GM12878 (cell line): ENCODE results near the gene ARMCX6. TPM values are rescaled to one million over a fixed set of nuclear protein-coding genes. Genes with fewer than 3 reads are reported as not detected.

ENCODE experiments used
- ATAC-seq: fragments of 200-7000 bp; cut with Tn5 transposase; 3 replicates; pipeline ENCODE4 v1.9.1; 2020; ENCODE audit warnings: mild to moderate bottlenecking, moderate library complexity
- BruUV-seq: library from RNA; stranded (reverse); fragments of 400-500 nt; replicated peaks from 2 replicates; lab custom pipeline; 2021; lab: Mats Ljungman, UMichigan
- CTCF ChIA-PET: fragments of 300-600 bp; sonication (Branson Sonifier 250); formaldehyde crosslinking; extraction: SDS; loops from one replicate; lab custom pipeline; 2021; ENCODE audit warnings: inconsistent platforms; lab: Yijun Ruan, JAX
- POLR2A ChIA-PET: fragments of 350-600 bp; formaldehyde crosslinking; extraction: SDS; loops from one replicate; lab custom pipeline; 2021; ENCODE audit warnings: inconsistent platforms; lab: Charles Lee
- RAD21 ChIA-PET: fragments of 300-600 bp; sonication (Branson Sonifier 250); formaldehyde crosslinking; loops from one replicate; lab custom pipeline; 2023; ENCODE audit warnings: antibody characterized with exemption; ENCODE audit not compliant: unreplicated experiment; lab: Charles Lee
- SMC1A ChIA-PET: fragments of 300-600 bp; sonication (Branson Sonifier 250); formaldehyde crosslinking; loops from one replicate; lab custom pipeline; 2023; ENCODE audit not compliant: unreplicated experiment, uncharacterized antibody; lab: Charles Lee
- DNase-seq: peaks from one replicate; pipeline ENCODE4 v3.0.0-alpha.2; 2011; ENCODE audit warnings: low read depth, low spot score
- FAIRE-seq: peaks from 3 replicates; lab custom pipeline; 2011; peaks lifted over from hg19 to GRCh38; lab: Jason Lieb, UNC
- H2AFZ ChIP-seq: 2 replicates; pipeline ENCODE4 v1.6.0; 2011; ENCODE audit warnings: low read depth, low read length, control low read depth; ENCODE audit not compliant: control insufficient read depth
- H3K27ac ChIP-seq: 2 replicates; pipeline ENCODE4 v1.5.1; 2011; ENCODE audit warnings: control low read depth; ENCODE audit not compliant: control insufficient read depth, insufficient read depth
- H3K27me3 ChIP-seq, 2 experiments: replicated peaks in 1 of 2; 2 replicates each; pipeline versions ENCODE4 v1.6.0 to v1.6.1; 2011; ENCODE audit warnings: low read length in 1 of 2; ENCODE audit not compliant: control insufficient read depth in 2 of 2, insufficient read depth in 2 of 2
- H3K36me3 ChIP-seq, 2 experiments: 2 replicates each; pipeline ENCODE4 v1.5.1; 2011; ENCODE audit warnings: low read length in 1 of 2; ENCODE audit not compliant: control insufficient read depth in 2 of 2, insufficient read depth in 2 of 2
- H3K4me1 ChIP-seq: 2 replicates; pipeline ENCODE4 v1.6.1; 2011; ENCODE audit warnings: mild to moderate bottlenecking, low read length, moderate library complexity, mixed read lengths; ENCODE audit not compliant: control insufficient read depth, insufficient read depth
- H3K4me2 ChIP-seq: 2 replicates; pipeline ENCODE4 v1.6.0; 2011; ENCODE audit warnings: control low read depth; ENCODE audit not compliant: control insufficient read depth, insufficient read depth
- H3K4me3 ChIP-seq: fragments of 200-600 bp; sonication (generic); 2 replicates; pipeline ENCODE4 v1.5.1; 2016
- H3K79me2 ChIP-seq: 2 replicates; pipeline ENCODE4 v1.6.0; 2011; ENCODE audit warnings: low read length; ENCODE audit not compliant: control insufficient read depth, insufficient read depth
- H3K9ac ChIP-seq: 2 replicates; pipeline ENCODE4 v1.8.0; 2011; ENCODE audit warnings: low read length, control low read depth, mixed read lengths; ENCODE audit not compliant: control insufficient read depth, insufficient read depth
- H3K9me3 ChIP-seq: replicated peaks from 3 replicates; pipeline ENCODE4 v1.5.1; 2011; ENCODE audit warnings: mild to moderate bottlenecking, low read length; ENCODE audit not compliant: control insufficient read depth, insufficient read depth
- H4K20me1 ChIP-seq: 2 replicates; pipeline ENCODE4 v1.6.0; 2011; ENCODE audit not compliant: control insufficient read depth, insufficient read depth
- CBX3 ChIP-seq: fragments of 200-600 bp; sonication (generic); IDR thresholded peaks from 2 replicates; pipeline ENCODE4 v1.6.1; 2016; ENCODE audit warnings: low read depth, borderline replicate concordance
- EED ChIP-seq: sonication (generic); IDR thresholded peaks from 2 replicates; pipeline ENCODE4 v1.6.1; 2016; ENCODE audit warnings: antibody characterized with exemption, low read depth
- HDAC6 ChIP-seq: fragments of 200-600 bp; sonication (generic); IDR thresholded peaks from one replicate; pipeline ENCODE4 v1.8.0; 2017; ENCODE audit warnings: antibody characterized with exemption; ENCODE audit not compliant: unreplicated experiment
- MEF2A ChIP-seq: IDR thresholded peaks from 2 replicates; pipeline ENCODE4 v1.6.1; 2011; ENCODE audit warnings: low read depth, mild to moderate bottlenecking, low read length, moderate library complexity; ENCODE audit not compliant: insufficient read depth
- MTA2 ChIP-seq: fragments of 450-650 bp; IDR thresholded peaks from 2 replicates; pipeline ENCODE4 v1.6.1; 2016; ENCODE audit warnings: low read depth, mild to moderate bottlenecking, moderate library complexity
- SMAD1 ChIP-seq: fragments of 450-650 bp; IDR thresholded peaks from 2 replicates; pipeline ENCODE4 v1.6.1; 2018; ENCODE audit warnings: mild to moderate bottlenecking, low read depth; ENCODE audit not compliant: partially characterized antibody
- TCF3 ChIP-seq: IDR thresholded peaks from 2 replicates; pipeline ENCODE4 v1.6.1; 2012; ENCODE audit warnings: low read depth, mild to moderate bottlenecking, low read length, borderline replicate concordance; ENCODE audit not compliant: insufficient read depth
- WGBS: methylation state at CpG from one replicate; pipeline ENCODE4 v1.1.6; 2016; ENCODE audit warnings: low lambda C conversion rate; ENCODE audit not compliant: insufficient replicate concordance, insufficient coverage; ENCODE audit errors: missing lambda C conversion rate; 5-methylcytosine and 5-hydroxymethylcytosine counted together
- in situ Hi-C: fragments of 300-500 bp; cut with MboI; formaldehyde crosslinking; loops from 9 replicates; pipeline ENCODE4 v1.14.3; 2018; ENCODE audit warnings: mixed read lengths
- intact Hi-C: fragments of 100-400 bp; cut with micrococcal nuclease; formaldehyde crosslinking; loops from one replicate; pipeline ENCODE4 v1.14.2; 2022; ENCODE audit not compliant: unreplicated experiment
- polyA plus RNA-seq, 11 experiments: library from polyadenylated mRNA; depleted of rRNA in 4 of 11; unstranded in 6 of 11; stranded (reverse) in 5 of 11; fragments of >200 nt; fragmentation: Nextera tagmentation in 4 of 11; fragmentation: Illumina TruSeq in 1 of 11; extraction: Ambion mirVana in 4 of 11; extraction: Trizol in 1 of 11; gene quantifications; 1 replicate in 1 of 11; 2 replicates in 10 of 11; pipeline versions ENCODE4 v1.2.1 to v1.2.3, GENCODE V29; 2011 to 2016; ENCODE audit warnings: inconsistent platforms in 2 of 11, missing spikeins in 2 of 11, low read depth in 1 of 11
- total RNA-seq, 4 experiments: library from RNA; depleted of rRNA in 3 of 4; stranded (reverse); fragments of >200 nt in 3 of 4; fragmentation: Illumina TruSeq in 1 of 4; extraction: Trizol in 1 of 4; gene quantifications; 2 replicates each; pipeline versions ENCODE4 v1.2.1 to v1.2.3, GENCODE V29; 2013 to 2021
- TF ChIP-seq, protein P1 (sequence below): IDR thresholded peaks from 2 replicates; pipeline ENCODE4 v1.6.1; 2012; ENCODE audit warnings: improper control_type of control experiment, low read depth, low read length; ENCODE audit not compliant: insufficient replicate concordance
- TF ChIP-seq, protein P2 (sequence below): fragments of 450-650 bp; IDR thresholded peaks from 2 replicates; pipeline ENCODE4 v1.6.1; 2018; ENCODE audit warnings: borderline replicate concordance, mild to moderate bottlenecking; ENCODE audit not compliant: partially characterized antibody
- TF ChIP-seq, protein P3 (sequence below): fragments of 450-650 bp; IDR thresholded peaks from 2 replicates; pipeline ENCODE4 v1.6.1; 2017; ENCODE audit warnings: mild to moderate bottlenecking

The ARMCX6 gene
- total and polyA plus RNA-seq, 10 of the 15 experiments (the other 5 are each of a cell fraction or from before 2014, with no cell fraction given) = 34.7 to 72.3 (median 48.6) TPM

DNA sequence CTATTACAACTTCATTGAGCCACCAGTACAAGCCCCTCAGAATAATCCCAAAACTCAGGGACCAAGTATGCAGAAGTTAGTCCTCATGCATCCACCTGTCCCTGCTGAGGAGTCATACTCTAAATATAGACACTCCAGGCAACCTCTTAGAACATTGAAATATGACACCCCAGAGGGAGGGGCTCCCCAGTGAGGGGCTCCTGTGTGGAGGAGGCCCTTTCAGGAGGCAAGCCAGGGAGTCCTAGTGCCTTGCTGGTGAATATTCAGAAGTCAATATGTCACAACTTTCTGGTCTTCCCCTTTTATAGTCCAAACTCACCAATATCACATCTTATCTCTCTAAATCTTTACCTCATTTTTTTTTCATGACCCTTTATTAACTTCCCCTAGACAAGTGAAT, 1.6 kb upstream of the ARMCX6 start (continued):
- TF ChIP-seq, protein P1, sequence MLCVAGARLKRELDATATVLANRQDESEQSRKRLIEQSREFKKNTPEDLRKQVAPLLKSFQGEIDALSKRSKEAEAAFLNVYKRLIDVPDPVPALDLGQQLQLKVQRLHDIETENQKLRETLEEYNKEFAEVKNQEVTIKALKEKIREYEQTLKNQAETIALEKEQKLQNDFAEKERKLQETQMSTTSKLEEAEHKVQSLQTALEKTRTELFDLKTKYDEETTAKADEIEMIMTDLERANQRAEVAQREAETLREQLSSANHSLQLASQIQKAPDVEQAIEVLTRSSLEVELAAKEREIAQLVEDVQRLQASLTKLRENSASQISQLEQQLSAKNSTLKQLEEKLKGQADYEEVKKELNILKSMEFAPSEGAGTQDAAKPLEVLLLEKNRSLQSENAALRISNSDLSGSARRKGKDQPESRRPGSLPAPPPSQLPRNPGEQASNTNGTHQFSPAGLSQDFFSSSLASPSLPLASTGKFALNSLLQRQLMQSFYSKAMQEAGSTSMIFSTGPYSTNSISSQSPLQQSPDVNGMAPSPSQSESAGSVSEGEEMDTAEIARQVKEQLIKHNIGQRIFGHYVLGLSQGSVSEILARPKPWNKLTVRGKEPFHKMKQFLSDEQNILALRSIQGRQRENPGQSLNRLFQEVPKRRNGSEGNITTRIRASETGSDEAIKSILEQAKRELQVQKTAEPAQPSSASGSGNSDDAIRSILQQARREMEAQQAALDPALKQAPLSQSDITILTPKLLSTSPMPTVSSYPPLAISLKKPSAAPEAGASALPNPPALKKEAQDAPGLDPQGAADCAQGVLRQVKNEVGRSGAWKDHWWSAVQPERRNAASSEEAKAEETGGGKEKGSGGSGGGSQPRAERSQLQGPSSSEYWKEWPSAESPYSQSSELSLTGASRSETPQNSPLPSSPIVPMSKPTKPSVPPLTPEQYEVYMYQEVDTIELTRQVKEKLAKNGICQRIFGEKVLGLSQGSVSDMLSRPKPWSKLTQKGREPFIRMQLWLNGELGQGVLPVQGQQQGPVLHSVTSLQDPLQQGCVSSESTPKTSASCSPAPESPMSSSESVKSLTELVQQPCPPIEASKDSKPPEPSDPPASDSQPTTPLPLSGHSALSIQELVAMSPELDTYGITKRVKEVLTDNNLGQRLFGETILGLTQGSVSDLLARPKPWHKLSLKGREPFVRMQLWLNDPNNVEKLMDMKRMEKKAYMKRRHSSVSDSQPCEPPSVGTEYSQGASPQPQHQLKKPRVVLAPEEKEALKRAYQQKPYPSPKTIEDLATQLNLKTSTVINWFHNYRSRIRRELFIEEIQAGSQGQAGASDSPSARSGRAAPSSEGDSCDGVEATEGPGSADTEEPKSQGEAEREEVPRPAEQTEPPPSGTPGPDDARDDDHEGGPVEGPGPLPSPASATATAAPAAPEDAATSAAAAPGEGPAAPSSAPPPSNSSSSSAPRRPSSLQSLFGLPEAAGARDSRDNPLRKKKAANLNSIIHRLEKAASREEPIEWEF = no peak
- TF ChIP-seq, protein P2, sequence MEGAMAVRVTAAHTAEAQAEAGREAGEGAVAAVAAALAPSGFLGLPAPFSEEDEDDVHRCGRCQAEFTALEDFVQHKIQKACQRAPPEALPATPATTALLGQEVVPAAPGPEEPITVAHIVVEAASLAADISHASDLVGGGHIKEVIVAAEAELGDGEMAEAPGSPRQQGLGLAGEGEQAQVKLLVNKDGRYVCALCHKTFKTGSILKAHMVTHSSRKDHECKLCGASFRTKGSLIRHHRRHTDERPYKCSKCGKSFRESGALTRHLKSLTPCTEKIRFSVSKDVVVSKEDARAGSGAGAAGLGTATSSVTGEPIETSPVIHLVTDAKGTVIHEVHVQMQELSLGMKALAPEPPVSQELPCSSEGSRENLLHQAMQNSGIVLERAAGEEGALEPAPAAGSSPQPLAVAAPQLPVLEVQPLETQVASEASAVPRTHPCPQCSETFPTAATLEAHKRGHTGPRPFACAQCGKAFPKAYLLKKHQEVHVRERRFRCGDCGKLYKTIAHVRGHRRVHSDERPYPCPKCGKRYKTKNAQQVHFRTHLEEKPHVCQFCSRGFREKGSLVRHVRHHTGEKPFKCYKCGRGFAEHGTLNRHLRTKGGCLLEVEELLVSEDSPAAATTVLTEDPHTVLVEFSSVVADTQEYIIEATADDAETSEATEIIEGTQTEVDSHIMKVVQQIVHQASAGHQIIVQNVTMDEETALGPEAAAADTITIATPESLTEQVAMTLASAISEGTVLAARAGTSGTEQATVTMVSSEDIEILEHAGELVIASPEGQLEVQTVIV = no peak

DNA sequence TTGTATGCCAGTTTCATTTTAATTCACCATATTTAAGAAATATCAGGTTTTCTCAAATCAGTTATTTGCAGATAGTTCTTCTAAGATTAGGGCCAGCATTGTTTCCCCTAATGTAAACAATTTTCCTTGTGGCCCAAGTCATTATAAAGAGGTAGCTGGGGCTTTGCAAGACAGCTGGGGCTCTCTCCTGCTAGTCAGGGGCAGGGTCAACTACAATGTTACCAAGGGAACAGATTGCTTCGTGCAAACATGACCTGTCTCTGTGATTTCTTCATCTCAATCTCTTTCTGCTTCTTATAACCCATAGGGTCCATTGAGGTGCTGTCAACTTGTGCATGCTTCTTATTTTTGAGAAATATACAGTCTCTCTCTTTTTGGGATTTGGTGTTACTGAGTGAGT, 12.1 kb downstream of the ARMCX6 start:
- Histone ChIP-seq H2AFZ (no peak overlapping the region), H3K27ac (no peak overlapping the region), H4K20me1 (no peaks in the 10 kb centered on the region), H3K9me3 (no peaks in the 10 kb centered on the region), H3K4me3 (no peak overlapping the region), H3K4me1 (no peaks in the 10 kb centered on the region), H3K9ac (no peak overlapping the region), H3K36me3 (no peaks in the 10 kb centered on the region), H3K79me2 (no peaks in the 10 kb centered on the region), H3K27me3 (no peaks in the 10 kb centered on the region), H3K4me2 (no peak overlapping the region)
- ChIA-PET POLR2A (no interaction called here), RAD21 (no interaction called here), SMC1A (no interaction called here), CTCF (no interaction called here)
- intact Hi-C loops (no loop called here), in situ Hi-C loops (no loop called here)
- WGBS = 5% methylated on average over 1 of the region's 1 CpG
- no TSS peak for BruUV-seq
- DNase-seq (no peak), ATAC-seq (no peak), FAIRE-seq (no peak)
- TF ChIP-seq SMAD1 = no peak
- no peak for TF ChIP-seq MTA2
- TF ChIP-seq, protein P3, sequence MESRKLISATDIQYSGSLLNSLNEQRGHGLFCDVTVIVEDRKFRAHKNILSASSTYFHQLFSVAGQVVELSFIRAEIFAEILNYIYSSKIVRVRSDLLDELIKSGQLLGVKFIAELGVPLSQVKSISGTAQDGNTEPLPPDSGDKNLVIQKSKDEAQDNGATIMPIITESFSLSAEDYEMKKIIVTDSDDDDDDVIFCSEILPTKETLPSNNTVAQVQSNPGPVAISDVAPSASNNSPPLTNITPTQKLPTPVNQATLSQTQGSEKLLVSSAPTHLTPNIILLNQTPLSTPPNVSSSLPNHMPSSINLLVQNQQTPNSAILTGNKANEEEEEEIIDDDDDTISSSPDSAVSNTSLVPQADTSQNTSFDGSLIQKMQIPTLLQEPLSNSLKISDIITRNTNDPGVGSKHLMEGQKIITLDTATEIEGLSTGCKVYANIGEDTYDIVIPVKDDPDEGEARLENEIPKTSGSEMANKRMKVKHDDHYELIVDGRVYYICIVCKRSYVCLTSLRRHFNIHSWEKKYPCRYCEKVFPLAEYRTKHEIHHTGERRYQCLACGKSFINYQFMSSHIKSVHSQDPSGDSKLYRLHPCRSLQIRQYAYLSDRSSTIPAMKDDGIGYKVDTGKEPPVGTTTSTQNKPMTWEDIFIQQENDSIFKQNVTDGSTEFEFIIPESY = no peak
- TF ChIP-seq TCF3 = no peak
- TF ChIP-seq EED = no peak
- TF ChIP-seq MEF2A = no peak
- no peak for TF ChIP-seq CBX3
- TF ChIP-seq HDAC6 = no peak
